HepG2 (cell line): ENCODE data around the gene ITGA2.

Source experiments
- E2F5 ChIP-seq: sonication (generic); formaldehyde crosslinking; conservative IDR thresholded peaks from 2 replicates; pipeline ENCODE4 v1.4.0; 2020; ENCODE audit warnings: missing genetic modification reagents
- FOXA1 ChIP-seq, 2 experiments: fragments of 450-650 bp in 1 of 2; sonication (generic) in 1 of 2; formaldehyde crosslinking in 1 of 2; IDR thresholded peaks; 2 replicates each; pipeline versions ENCODE4 v1.4.0 to v1.6.1; 2016 to 2020; ENCODE audit warnings: missing genetic modification reagents in 1 of 2
- HNF4G ChIP-seq, 2 experiments: sonication (generic) in 1 of 2; formaldehyde crosslinking in 1 of 2; IDR thresholded peaks; 2 replicates each; pipeline versions ENCODE4 v1.4.0 to v1.6.1; 2011 to 2020; ENCODE audit warnings: borderline replicate concordance in 2 of 2, low read depth in 2 of 2, mild to moderate bottlenecking in 2 of 2, low read length in 1 of 2, missing genetic modification reagents in 1 of 2, moderate library complexity in 1 of 2
- NFIC ChIP-seq: IDR thresholded peaks from 2 replicates; pipeline ENCODE4 v1.6.1; 2012; ENCODE audit warnings: mild to moderate bottlenecking, low read length, inconsistent platforms
- POGZ ChIP-seq: sonication (generic); formaldehyde crosslinking; IDR thresholded peaks from 2 replicates; pipeline ENCODE4 v1.4.0; 2020; ENCODE audit warnings: mild to moderate bottlenecking, missing genetic modification reagents
- TAF1 ChIP-seq: sonication (generic); formaldehyde crosslinking; IDR thresholded peaks from 2 replicates; pipeline ENCODE4 v1.4.0; 2020; ENCODE audit warnings: missing genetic modification reagents
- ZNF549 ChIP-seq: sonication (generic); formaldehyde crosslinking; IDR thresholded peaks from 2 replicates; pipeline ENCODE4 v1.5.0; 2020; ENCODE audit warnings: missing genetic modification reagents
- TF ChIP-seq, protein P1 (sequence below): sonication (generic); formaldehyde crosslinking; IDR thresholded peaks from 2 replicates; pipeline ENCODE4 v1.8.0; 2023; ENCODE audit warnings: mild to moderate bottlenecking, missing genetic modification reagents

DNA sequence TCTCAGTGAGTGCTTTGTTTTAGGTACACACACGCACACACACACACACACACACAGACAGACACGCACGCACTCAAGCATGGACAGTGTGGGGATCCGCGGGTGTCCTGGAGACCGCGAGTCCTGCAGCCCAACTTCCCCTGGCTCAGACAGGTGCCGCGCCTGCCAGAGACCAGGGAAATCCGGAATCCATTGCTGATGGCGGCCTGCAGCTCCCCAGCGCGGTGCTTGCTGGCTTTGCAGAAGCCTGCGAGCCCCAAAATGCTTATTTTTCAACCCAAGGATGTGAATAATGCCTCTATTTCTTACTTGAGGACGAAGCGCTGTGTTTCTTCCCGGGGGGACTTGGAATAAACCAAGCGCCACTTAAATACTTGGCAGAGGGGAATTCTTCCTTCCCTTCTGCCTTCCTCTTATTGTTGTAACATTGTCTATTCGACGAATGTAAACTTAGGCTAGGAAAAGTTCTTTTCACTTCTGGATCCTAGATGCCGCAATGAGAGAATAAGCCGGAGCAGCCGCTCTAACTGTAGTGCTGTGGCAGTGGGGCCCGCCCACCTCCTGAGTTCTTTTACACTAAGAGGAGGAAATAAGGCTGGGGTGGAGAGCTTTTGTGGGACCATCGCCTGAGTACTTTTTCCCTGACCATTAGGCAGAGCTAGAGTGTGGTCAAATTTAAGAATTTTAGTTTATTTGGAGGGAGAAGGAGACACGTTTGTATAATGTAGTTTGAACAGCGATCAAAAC is 802 bp downstream of the ITGA2 start:
- no peak for TF ChIP-seq TAF1 (CRISPR knock-in tag)
- TF ChIP-seq, protein P1, sequence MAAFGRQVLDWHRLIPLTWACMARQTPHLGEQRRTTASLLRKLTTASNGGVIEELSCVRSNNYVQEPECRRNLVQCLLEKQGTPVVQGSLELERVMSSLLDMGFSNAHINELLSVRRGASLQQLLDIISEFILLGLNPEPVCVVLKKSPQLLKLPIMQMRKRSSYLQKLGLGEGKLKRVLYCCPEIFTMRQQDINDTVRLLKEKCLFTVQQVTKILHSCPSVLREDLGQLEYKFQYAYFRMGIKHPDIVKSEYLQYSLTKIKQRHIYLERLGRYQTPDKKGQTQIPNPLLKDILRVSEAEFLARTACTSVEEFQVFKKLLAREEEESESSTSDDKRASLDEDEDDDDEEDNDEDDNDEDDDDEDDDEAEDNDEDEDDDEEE = no peak
- no peak for TF ChIP-seq FOXA1 (IDR thresholded peaks at IDR 0.05)
- TF ChIP-seq FOXA1 (CRISPR knock-in tag; IDR thresholded peaks at IDR 0.05) = no peak
- no peak for TF ChIP-seq NFIC
- no peak for TF ChIP-seq ZNF549 (CRISPR knock-in tag)
- TF ChIP-seq E2F5 (CRISPR knock-in tag) = no peak
- TF ChIP-seq HNF4G (IDR thresholded peaks at IDR 0.05; ENCODE audit: borderline replicate concordance, low read depth, low read length) = no peak
- TF ChIP-seq HNF4G (CRISPR knock-in tag; IDR thresholded peaks at IDR 0.05; ENCODE audit: borderline replicate concordance, low read depth) = no peak
- TF ChIP-seq POGZ = no peak
